H9 (cell line): ENCODE data around the gene CCDC178. TPM values are rescaled to one million over a fixed set of nuclear protein-coding genes. Genes with fewer than 3 reads are reported as not detected.

ENCODE experiments used
- DNase-seq: peaks from one replicate; pipeline ENCODE4 v3.0.0-alpha.2; 2017
- H2AFZ ChIP-seq: one replicate; pipeline ENCODE4 v1.6.1; 2013; ENCODE audit warnings: mild to moderate bottlenecking, low read length, control low read depth, moderate library complexity
- H2AK5ac ChIP-seq: 2 replicates; pipeline ENCODE4 v1.6.1; 2013; ENCODE audit warnings: low read length, control low read depth, mixed read lengths; ENCODE audit not compliant: insufficient read length
- H2BK120ac ChIP-seq: one replicate; pipeline ENCODE4 v1.6.1; 2013; ENCODE audit warnings: low read depth, mild to moderate bottlenecking, low read length, control low read depth, inconsistent platforms; ENCODE audit not compliant: poor library complexity, severe bottlenecking
- H2BK12ac ChIP-seq: 2 replicates; pipeline ENCODE4 v1.6.1; 2013; ENCODE audit warnings: low read length, control low read depth, mixed read lengths, low read depth; ENCODE audit not compliant: insufficient read length
- H2BK15ac ChIP-seq: 2 replicates; pipeline ENCODE4 v1.6.1; 2013; ENCODE audit warnings: low read depth, low read length, control low read depth
- H2BK20ac ChIP-seq: one replicate; pipeline ENCODE4 v1.6.1; 2013; ENCODE audit warnings: low read depth, mild to moderate bottlenecking, low read length, control low read depth, inconsistent platforms; ENCODE audit not compliant: poor library complexity, severe bottlenecking
- H2BK5ac ChIP-seq: 2 replicates; pipeline ENCODE4 v1.6.1; 2013; ENCODE audit warnings: low read length, control low read depth, mixed read lengths; ENCODE audit not compliant: insufficient read length
- H3K14ac ChIP-seq: 2 replicates; pipeline ENCODE4 v1.6.1; 2013; ENCODE audit warnings: low read length, control low read depth; ENCODE audit not compliant: insufficient read depth
- H3K18ac ChIP-seq: 2 replicates; pipeline ENCODE4 v1.6.1; 2013; ENCODE audit warnings: low read depth, mild to moderate bottlenecking, mixed read lengths, low read length, control low read depth; ENCODE audit not compliant: insufficient read length
- H3K23ac ChIP-seq: 2 replicates; pipeline ENCODE4 v1.6.1; 2013; ENCODE audit warnings: low read length, control low read depth, mixed read lengths, low read depth; ENCODE audit not compliant: insufficient read length
- H3K23me2 ChIP-seq: 2 replicates; pipeline ENCODE4 v1.6.1; 2013; ENCODE audit warnings: low read depth, mild to moderate bottlenecking, mixed read lengths, low read length, control low read depth; ENCODE audit not compliant: insufficient read length, poor library complexity, severe bottlenecking
- H3K27ac ChIP-seq: 2 replicates; pipeline ENCODE4 v1.5.1; 2013; ENCODE audit warnings: low read length, control low read depth, mixed read lengths, low read depth; ENCODE audit not compliant: insufficient read length
- H3K27me3 ChIP-seq: 2 replicates; pipeline ENCODE4 v1.6.1; 2013; ENCODE audit warnings: low read length, control low read depth, inconsistent platforms; ENCODE audit not compliant: insufficient read depth
- H3K4ac ChIP-seq: 2 replicates; pipeline ENCODE4 v1.6.1; 2013; ENCODE audit warnings: low read depth, mild to moderate bottlenecking, control low read depth, inconsistent platforms, low read length, moderate library complexity
- H3K4me1 ChIP-seq: 2 replicates; pipeline ENCODE4 v1.6.1; 2013; ENCODE audit warnings: low read length, control low read depth, inconsistent platforms; ENCODE audit not compliant: insufficient read depth
- H3K4me2 ChIP-seq: 2 replicates; pipeline ENCODE4 v1.6.1; 2013; ENCODE audit warnings: low read length, control low read depth, mixed read lengths; ENCODE audit not compliant: insufficient read length, insufficient read depth
- H3K56ac ChIP-seq: 2 replicates; pipeline ENCODE4 v1.6.1; 2013; ENCODE audit warnings: low read depth, mild to moderate bottlenecking, mixed read lengths, low read length, control low read depth; ENCODE audit not compliant: insufficient read length
- H3K79me1 ChIP-seq: 2 replicates; pipeline ENCODE4 v1.6.1; 2013; ENCODE audit warnings: low read depth, mild to moderate bottlenecking, moderate library complexity, low read length, control low read depth, inconsistent platforms; ENCODE audit not compliant: insufficient read depth, poor library complexity, severe bottlenecking
- H3K79me2 ChIP-seq: 2 replicates; pipeline ENCODE4 v1.6.1; 2013; ENCODE audit warnings: low read length, control low read depth, inconsistent platforms; ENCODE audit not compliant: insufficient read depth
- H3K9ac ChIP-seq: 2 replicates; pipeline ENCODE4 v1.6.1; 2013; ENCODE audit warnings: low read length, control low read depth, mixed read lengths; ENCODE audit not compliant: insufficient read length; ENCODE audit errors: extremely low read depth
- H3K9me3 ChIP-seq: one replicate; pipeline ENCODE4 v1.6.1; 2013; ENCODE audit warnings: low read depth, low read length, inconsistent platforms; ENCODE audit not compliant: control insufficient read depth
- H3T11ph ChIP-seq: one replicate; pipeline ENCODE4 v1.6.1; 2013; ENCODE audit warnings: mild to moderate bottlenecking, low read length, control low read depth, inconsistent platforms
- H4K20me1 ChIP-seq: one replicate; pipeline ENCODE4 v1.6.1; 2013; ENCODE audit not compliant: control insufficient read depth, insufficient read length, insufficient read depth
- H4K5ac ChIP-seq: 2 replicates; pipeline ENCODE4 v1.6.1; 2013; ENCODE audit warnings: low read depth, mild to moderate bottlenecking, mixed read lengths, low read length, control low read depth; ENCODE audit not compliant: insufficient read length
- H4K8ac ChIP-seq: replicated peaks from 2 replicates; pipeline ENCODE4 v1.6.1; 2013; ENCODE audit warnings: low read length, control low read depth, mixed read lengths, low read depth; ENCODE audit not compliant: insufficient read length
- H4K91ac ChIP-seq: 2 replicates; pipeline ENCODE4 v1.6.1; 2013; ENCODE audit warnings: low read depth, mild to moderate bottlenecking, moderate library complexity, mixed read lengths, low read length, control low read depth; ENCODE audit not compliant: insufficient read length
- H3K27ac Mint-ChIP-seq, 3 experiments: 2 replicates in 2 of 3; 3 replicates in 1 of 3; pipeline ENCODE4 v1.8.0; 2020 to 2021; ENCODE audit warnings: mixed read lengths in 3 of 3, mild to moderate bottlenecking in 1 of 3, moderate library complexity in 1 of 3
- H3K27me3 Mint-ChIP-seq: 2 replicates; pipeline ENCODE4 v1.8.0; 2021; ENCODE audit warnings: low read depth, mild to moderate bottlenecking, moderate library complexity, mixed read lengths
- H3K36me3 Mint-ChIP-seq, 3 experiments: 2 replicates in 2 of 3; 3 replicates in 1 of 3; pipeline ENCODE4 v1.8.0; 2020 to 2021; ENCODE audit warnings: low read depth in 3 of 3, mixed read lengths in 3 of 3; ENCODE audit not compliant: insufficient read depth in 1 of 3
- H3K4me1 Mint-ChIP-seq, 2 experiments: 2 replicates each; pipeline ENCODE4 v1.8.0; 2020; ENCODE audit warnings: mixed read lengths in 2 of 2
- H3K4me3 Mint-ChIP-seq, 2 experiments: 2 replicates in 1 of 2; 3 replicates in 1 of 2; pipeline ENCODE4 v1.8.0; 2020 to 2021; ENCODE audit warnings: mild to moderate bottlenecking in 2 of 2, mixed read lengths in 2 of 2, moderate library complexity in 1 of 2
- H3K9me3 Mint-ChIP-seq, 2 experiments: 2 replicates in 1 of 2; 3 replicates in 1 of 2; pipeline ENCODE4 v1.8.0; 2020; ENCODE audit warnings: mild to moderate bottlenecking in 2 of 2, mixed read lengths in 2 of 2, moderate library complexity in 1 of 2
- WGBS: extraction: QIAGEN DNeasy Blood & Tissue Kit; methylation state at CpG from one replicate; pipeline ENCODE4 v1.1.7; 2013; ENCODE audit warnings: missing lambda C conversion rate, low lambda C conversion rate, mixed read lengths; ENCODE audit not compliant: insufficient read length; ENCODE audit errors: extremely low coverage; 5-methylcytosine and 5-hydroxymethylcytosine counted together
- total RNA-seq: library from RNA; stranded (reverse); gene quantifications from 2 replicates; pipeline ENCODE4 v1.2.1, GENCODE V29; 2021
- TF ChIP-seq, protein P1 (sequence below): fragments of 200-600 bp; sonication (generic); conservative IDR thresholded peaks from 3 replicates; pipeline ENCODE4 v1.8.0; 2021; ENCODE audit warnings: antibody characterized with exemption, mild to moderate bottlenecking

Gene CCDC178
- total RNA-seq, 1 experiment from 2014 or later, result not detected

- H3K4me1 ChIP-seq, result no peaks in the 10 kb centered on the region
- no peak overlapping the region for H3K23ac ChIP-seq
- no peaks in the 10 kb centered on the region for H3K79me1 ChIP-seq
- H3K27ac Mint-ChIP-seq, result no peak overlapping the region
- H3K27ac ChIP-seq, result no peak overlapping the region
- H3K79me2 ChIP-seq, result no peaks in the 10 kb centered on the region
- no peak overlapping the region for H3K14ac ChIP-seq
- H2AFZ ChIP-seq, result no peak overlapping the region
- H3K9me3 ChIP-seq, result no peaks in the 10 kb centered on the region
- H3K9me3 Mint-ChIP-seq, result no peaks in the 10 kb centered on the region
- H3K4ac ChIP-seq, result no peak overlapping the region
- no peaks in the 10 kb centered on the region for H3K23me2 ChIP-seq
- H3K27me3 Mint-ChIP-seq, result no peaks in the 10 kb centered on the region
- H4K91ac ChIP-seq, result no peak overlapping the region
- no peak overlapping the region for H3T11ph ChIP-seq
- H2BK20ac ChIP-seq, result no peak overlapping the region
- no peak overlapping the region for H3K56ac ChIP-seq
- H4K8ac ChIP-seq, result no peak overlapping the region
- DNase-seq, result no peak
- no peak overlapping the region for H2BK5ac ChIP-seq
- no peaks in the 10 kb centered on the region for H3K36me3 Mint-ChIP-seq
- no peak overlapping the region for H4K5ac ChIP-seq
- TF ChIP-seq, protein P1, sequence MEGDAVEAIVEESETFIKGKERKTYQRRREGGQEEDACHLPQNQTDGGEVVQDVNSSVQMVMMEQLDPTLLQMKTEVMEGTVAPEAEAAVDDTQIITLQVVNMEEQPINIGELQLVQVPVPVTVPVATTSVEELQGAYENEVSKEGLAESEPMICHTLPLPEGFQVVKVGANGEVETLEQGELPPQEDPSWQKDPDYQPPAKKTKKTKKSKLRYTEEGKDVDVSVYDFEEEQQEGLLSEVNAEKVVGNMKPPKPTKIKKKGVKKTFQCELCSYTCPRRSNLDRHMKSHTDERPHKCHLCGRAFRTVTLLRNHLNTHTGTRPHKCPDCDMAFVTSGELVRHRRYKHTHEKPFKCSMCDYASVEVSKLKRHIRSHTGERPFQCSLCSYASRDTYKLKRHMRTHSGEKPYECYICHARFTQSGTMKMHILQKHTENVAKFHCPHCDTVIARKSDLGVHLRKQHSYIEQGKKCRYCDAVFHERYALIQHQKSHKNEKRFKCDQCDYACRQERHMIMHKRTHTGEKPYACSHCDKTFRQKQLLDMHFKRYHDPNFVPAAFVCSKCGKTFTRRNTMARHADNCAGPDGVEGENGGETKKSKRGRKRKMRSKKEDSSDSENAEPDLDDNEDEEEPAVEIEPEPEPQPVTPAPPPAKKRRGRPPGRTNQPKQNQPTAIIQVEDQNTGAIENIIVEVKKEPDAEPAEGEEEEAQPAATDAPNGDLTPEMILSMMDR, result no peak
- H2BK12ac ChIP-seq, result no peak overlapping the region
- H3K9ac ChIP-seq, result no peak overlapping the region
- H4K20me1 ChIP-seq, result no peaks in the 10 kb centered on the region
- no CpG with 5 or more reads among the region's 2 CpGs for WGBS
- no peak overlapping the region for H2BK15ac ChIP-seq
- H3K18ac ChIP-seq, result no peak overlapping the region
- no peaks in the 10 kb centered on the region for H3K27me3 ChIP-seq
- no peak overlapping the region for H3K4me2 ChIP-seq
- H2BK120ac ChIP-seq, result no peak overlapping the region
- no peak overlapping the region for H3K4me3 Mint-ChIP-seq
- H3K4me1 Mint-ChIP-seq, result no peaks in the 10 kb centered on the region
- H2AK5ac ChIP-seq, result no peak overlapping the region
Observed at GRCh38 chr18:33132657-33133056, 307.9 kb downstream of the CCDC178 start.
